ENCODE data around the gene BABAM2. TPM values are rescaled to one million over a fixed set of nuclear protein-coding genes. Genes with fewer than 3 reads are reported as not detected.

The BABAM2 gene
- total RNA-seq, 1 experiment from 2014 or later, result 27.1 TPM

- Histone ChIP-seq H3K4ac (ENCODE audit: low read depth, low read length) (no peak overlapping the region), H3K23me2 (ENCODE audit: insufficient read length, low read depth, low read length, poor library complexity, severe bottlenecking) (no peaks in the 10 kb centered on the region), H3T11ph (ENCODE audit: low read length) (no peak overlapping the region), H3K27me3 (ENCODE audit: insufficient read depth, low read length) (no peaks in the 10 kb centered on the region), H3K9me3 (ENCODE audit: control insufficient read depth, low read depth, low read length) (no peaks in the 10 kb centered on the region), H2BK20ac (ENCODE audit: low read depth, low read length, poor library complexity, severe bottlenecking) (no peak overlapping the region), H3K27ac (ENCODE audit: insufficient read length, low read depth, low read length) (no peak overlapping the region), H2BK15ac (ENCODE audit: low read depth, low read length) (no peak overlapping the region), H4K5ac (ENCODE audit: insufficient read length, low read depth, low read length) (no peak overlapping the region), H2BK120ac (ENCODE audit: low read depth, low read length, poor library complexity, severe bottlenecking) (no peak overlapping the region), H2BK12ac (ENCODE audit: insufficient read length, low read depth, low read length) (no peak overlapping the region), H3K4me1 (ENCODE audit: insufficient read depth, low read length) (no peaks in the 10 kb centered on the region), H4K8ac (replicated peaks; ENCODE audit: insufficient read length, low read depth, low read length) (no peak overlapping the region), H3K79me1 (ENCODE audit: insufficient read depth, low read depth, low read length, poor library complexity, severe bottlenecking) (no peaks in the 10 kb centered on the region), H4K91ac (ENCODE audit: insufficient read length, low read depth, low read length) (no peak overlapping the region), H2BK5ac (ENCODE audit: insufficient read length, low read length) (no peak overlapping the region), H3K79me2 (ENCODE audit: insufficient read depth, low read length) (no peaks in the 10 kb centered on the region), H3K9ac (ENCODE audit: extremely low read depth, insufficient read length, low read length) (no peak overlapping the region), H2AK5ac (ENCODE audit: insufficient read length, low read length) (no peak overlapping the region), H4K20me1 (ENCODE audit: control insufficient read depth, insufficient read depth, insufficient read length) (no peaks in the 10 kb centered on the region), H3K14ac (ENCODE audit: insufficient read depth, low read length) (no peak overlapping the region), H3K18ac (ENCODE audit: insufficient read length, low read depth, low read length) (no peak overlapping the region), H3K23ac (ENCODE audit: insufficient read length, low read depth, low read length) (no peak overlapping the region), H2AFZ (ENCODE audit: low read length) (no peak overlapping the region), H3K4me2 (ENCODE audit: insufficient read depth, insufficient read length, low read length) (no peak overlapping the region), H3K56ac (ENCODE audit: insufficient read length, low read depth, low read length) (no peak overlapping the region)
- H3K9me3 Mint-ChIP-seq, result peaks cover 0 to 3% of the 10 kb centered on the region in 2 experiments; a peak in 1 of 5 replicates
- H3K27ac Mint-ChIP-seq, result peak overlapping the region in 1 of 3 experiments; percentile 41; a peak in 1 of 7 replicates
- no CpG with 5 or more reads among the region's 1 CpG for WGBS (ENCODE audit: extremely low coverage, insufficient read length, low lambda C conversion rate)
- no peak for DNase-seq
- H3K27me3 Mint-ChIP-seq (ENCODE audit: low read depth), result no peaks in the 10 kb centered on the region
- H3K4me1 Mint-ChIP-seq, result peaks cover 5% of the 10 kb centered on the region in 2 experiments
- no peak for TF ChIP-seq CTCF (conservative IDR thresholded peaks at IDR 0.05)
- H3K36me3 Mint-ChIP-seq (ENCODE audit: insufficient read depth in 1 of 3, low read depth in 3 of 3), result peaks cover 2 to 6% (median 4%) of the 10 kb centered on the region in 3 experiments; a peak in 4 of 7 replicates
- no peak overlapping the region for H3K4me3 Mint-ChIP-seq
These were observed 100.6 kb downstream of the BABAM2 start for GRCh38 chr2:27991146-27991545.

All from H9 (cell line).